ENCODE results near the gene PDCD11.

DNA sequence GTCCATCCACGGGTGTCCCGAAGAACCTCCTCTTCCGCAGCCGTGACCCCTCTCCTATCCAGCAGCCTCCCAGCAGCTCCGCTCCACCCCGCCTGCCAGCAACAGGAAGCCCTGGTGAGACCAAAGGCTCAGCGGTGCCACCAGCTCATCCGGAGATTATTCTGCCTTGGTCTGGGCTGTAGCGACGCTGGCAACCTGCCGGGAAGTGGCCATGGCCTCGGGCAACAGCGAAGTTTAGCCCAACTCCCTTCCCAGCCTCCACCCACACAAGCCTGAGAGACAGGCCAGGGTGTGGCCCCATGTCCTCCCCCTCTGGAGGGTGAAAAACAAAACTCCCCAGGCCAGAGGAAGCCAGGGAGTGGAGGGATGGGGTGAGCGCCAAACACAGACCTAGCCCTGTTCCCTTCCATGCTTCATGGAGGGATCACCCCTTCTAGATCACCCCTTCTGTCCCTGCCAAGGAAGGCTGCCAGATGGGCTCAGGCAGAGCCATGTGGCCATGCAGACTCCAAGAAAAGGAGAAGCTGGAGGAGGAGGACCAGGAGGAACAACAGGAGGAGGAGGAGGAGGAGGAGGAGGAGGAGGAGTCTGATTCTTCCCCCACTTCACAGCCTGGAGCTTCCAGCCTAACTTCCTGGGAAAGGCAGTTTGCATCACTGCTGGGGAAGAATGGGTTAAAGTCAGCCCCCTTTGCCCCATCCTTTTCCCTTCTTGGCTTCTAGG is 54.8 kb downstream of the PDCD11 start:
- TF ChIP-seq EZH2 (IDR thresholded peaks at IDR 0.05; ENCODE audit: low read depth), result no peak
- TF ChIP-seq, protein P1, sequence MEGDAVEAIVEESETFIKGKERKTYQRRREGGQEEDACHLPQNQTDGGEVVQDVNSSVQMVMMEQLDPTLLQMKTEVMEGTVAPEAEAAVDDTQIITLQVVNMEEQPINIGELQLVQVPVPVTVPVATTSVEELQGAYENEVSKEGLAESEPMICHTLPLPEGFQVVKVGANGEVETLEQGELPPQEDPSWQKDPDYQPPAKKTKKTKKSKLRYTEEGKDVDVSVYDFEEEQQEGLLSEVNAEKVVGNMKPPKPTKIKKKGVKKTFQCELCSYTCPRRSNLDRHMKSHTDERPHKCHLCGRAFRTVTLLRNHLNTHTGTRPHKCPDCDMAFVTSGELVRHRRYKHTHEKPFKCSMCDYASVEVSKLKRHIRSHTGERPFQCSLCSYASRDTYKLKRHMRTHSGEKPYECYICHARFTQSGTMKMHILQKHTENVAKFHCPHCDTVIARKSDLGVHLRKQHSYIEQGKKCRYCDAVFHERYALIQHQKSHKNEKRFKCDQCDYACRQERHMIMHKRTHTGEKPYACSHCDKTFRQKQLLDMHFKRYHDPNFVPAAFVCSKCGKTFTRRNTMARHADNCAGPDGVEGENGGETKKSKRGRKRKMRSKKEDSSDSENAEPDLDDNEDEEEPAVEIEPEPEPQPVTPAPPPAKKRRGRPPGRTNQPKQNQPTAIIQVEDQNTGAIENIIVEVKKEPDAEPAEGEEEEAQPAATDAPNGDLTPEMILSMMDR (conservative IDR thresholded peaks at IDR 0.05), result no peak

All from PC-9 (cell line).